OCI-LY7 (cell line): ENCODE data around the gene MIAT. TPM values are rescaled to one million over a fixed set of nuclear protein-coding genes. Genes with fewer than 3 reads are reported as not detected.

Source experiments
- BruUV-seq: library from RNA; stranded (reverse); fragments of 400-500 nt; replicated peaks from 2 replicates; lab custom pipeline; 2021; lab: Mats Ljungman, UMichigan
- CTCF ChIA-PET: fragments of 300-600 bp; sonication (Branson Sonifier 250); formaldehyde crosslinking; loops from one replicate; lab custom pipeline; 2022; ENCODE audit warnings: antibody characterized with exemption; ENCODE audit not compliant: unreplicated experiment; lab: Charles Lee
- POLR2A ChIA-PET: fragments of 300-600 bp; sonication (Branson Sonifier 250); formaldehyde crosslinking; loops from one replicate; lab custom pipeline; 2022; ENCODE audit warnings: antibody characterized with exemption; lab: Charles Lee
- DNase-seq: peaks from one replicate; pipeline ENCODE4 v3.0.0-alpha.2; 2015; ENCODE audit warnings: low spot score
- H2AFZ ChIP-seq: fragments of 200-600 bp; sonication (generic), shearing (Covaris generic); 2 replicates; pipeline ENCODE4 v1.6.1; 2014; ENCODE audit warnings: mild to moderate bottlenecking, antibody characterized with exemption, low read length, moderate library complexity
- H3K27ac ChIP-seq: fragments of 200-600 bp; sonication (generic); 2 replicates; pipeline ENCODE4 v1.5.1; 2014; ENCODE audit warnings: mixed run types, low read depth, mild to moderate bottlenecking, moderate library complexity, low read length, inconsistent platforms; ENCODE audit not compliant: poor library complexity, severe bottlenecking
- H3K36me3 ChIP-seq: fragments of 200-600 bp; sonication (generic); 2 replicates; pipeline ENCODE4 v1.6.1; 2014; ENCODE audit warnings: mild to moderate bottlenecking, antibody characterized with exemption, low read length, moderate library complexity, mixed read lengths; ENCODE audit not compliant: insufficient read depth
- H3K4me1 ChIP-seq: fragments of 200-600 bp; sonication (generic); 2 replicates; pipeline ENCODE4 v1.5.1; 2014; ENCODE audit warnings: mild to moderate bottlenecking, low read length; ENCODE audit not compliant: insufficient read depth, poor library complexity, severe bottlenecking
- H3K4me2 ChIP-seq: fragments of 200-600 bp; sonication (generic); 2 replicates; pipeline ENCODE4 v1.6.1; 2014; ENCODE audit warnings: mild to moderate bottlenecking, low read length
- H3K4me3 ChIP-seq: fragments of 200-600 bp; sonication (generic); 2 replicates; pipeline ENCODE4 v1.5.1; 2014; ENCODE audit warnings: mild to moderate bottlenecking, low read depth, low read length; ENCODE audit not compliant: poor library complexity, severe bottlenecking
- H3K79me2 ChIP-seq: fragments of 200-600 bp; sonication (generic); 2 replicates; pipeline ENCODE4 v1.6.1; 2016; ENCODE audit warnings: low read depth, mild to moderate bottlenecking, low read length, moderate library complexity, mixed read lengths; ENCODE audit not compliant: insufficient read depth
- H3K9me2 ChIP-seq: fragments of 200-600 bp; sonication (generic); 2 replicates; pipeline ENCODE4 v1.6.1; 2016; ENCODE audit warnings: mild to moderate bottlenecking, low read length, mixed read lengths; ENCODE audit not compliant: insufficient read depth
- H3K9me3 ChIP-seq: fragments of 200-600 bp; sonication (generic); 2 replicates; pipeline ENCODE4 v1.6.1; 2014; ENCODE audit warnings: mild to moderate bottlenecking, mixed run types, low read length, mixed read lengths
- H4K20me1 ChIP-seq: fragments of 200-600 bp; sonication (generic); 2 replicates; pipeline ENCODE4 v1.6.1; 2014; ENCODE audit warnings: mild to moderate bottlenecking, antibody characterized with exemption, low read length, moderate library complexity, mixed read lengths; ENCODE audit not compliant: insufficient read depth
- CTCF ChIP-seq: fragments of 200-600 bp; sonication (generic); conservative IDR thresholded peaks from 2 replicates; pipeline ENCODE4 v1.5.1; 2014; ENCODE audit warnings: mild to moderate bottlenecking, antibody characterized with exemption, low read length, moderate library complexity, mixed read lengths
- EZH2phosphoT487 ChIP-seq: fragments of 200-600 bp; sonication (generic); IDR thresholded peaks from 2 replicates; pipeline ENCODE4 v1.6.1; 2018; ENCODE audit warnings: low read depth, borderline replicate concordance, mild to moderate bottlenecking, mixed run types, antibody characterized with exemption, low read length, moderate library complexity, mixed read lengths
- intact Hi-C: fragments of 100-400 bp; cut with micrococcal nuclease; formaldehyde crosslinking; loops from one replicate; pipeline ENCODE4 v1.10.0; 2022; ENCODE audit not compliant: unreplicated experiment
- total RNA-seq, 2 experiments: library from RNA; depleted of rRNA in 1 of 2; stranded (reverse); fragments of >200 nt in 1 of 2; shearing (Covaris generic) in 1 of 2; gene quantifications; 2 replicates each; pipeline ENCODE4 v1.2.3, GENCODE V29; 2014 to 2022

Gene MIAT
- total RNA-seq, 2 experiments from 2014 or later, result 4.1 to 8.7 TPM

GRCh38 chr22:26651815-26652214 lies 5.6 kb upstream of the MIAT start:
- ChIA-PET POLR2A (interaction anchor here (0.8 to 1.5 kb wide), 2 partner anchors 10 to 206 kb away, joined by 3 read pairs; no protein-coding TSS in a partner anchor), CTCF (no interaction called here)
- TF ChIP-seq CTCF (no peak), EZH2phosphoT487 (no peak)
- no TSS peak for BruUV-seq
- no peaks in the 10 kb centered on the region for H3K9me3 ChIP-seq
- no peaks in the 10 kb centered on the region for H3K9me2 ChIP-seq
- no peaks in the 10 kb centered on the region for H3K79me2 ChIP-seq
- intact Hi-C loops, result no loop called here
- H3K36me3 ChIP-seq, result no peaks in the 10 kb centered on the region
- H3K4me3 ChIP-seq, result no peak overlapping the region
- H2AFZ ChIP-seq, result no peak overlapping the region
- no peaks in the 10 kb centered on the region for H4K20me1 ChIP-seq
- DNase-seq, result no peak
- peaks cover 31% of the 10 kb centered on the region for H3K4me1 ChIP-seq
- H3K4me2 ChIP-seq, result no peak overlapping the region; the same call in 1 of the 2 replicates
- H3K27ac ChIP-seq, result no peak overlapping the region

- TF ChIP-seq CTCF (no peak), EZH2phosphoT487 (no peak)
- Histone ChIP-seq H3K9me3 (no peaks in the 10 kb centered on the region), H3K4me2 (peak overlapping the region; percentile 81), H3K36me3 (no peaks in the 10 kb centered on the region), H3K9me2 (no peaks in the 10 kb centered on the region), H2AFZ (peak overlapping the region; percentile 68; the same call in 1 of the 2 replicates), H3K4me1 (peaks cover 64% of the 10 kb centered on the region), H4K20me1 (no peaks in the 10 kb centered on the region), H3K4me3 (peak overlapping the region; percentile 29), H3K27ac (peak overlapping the region; percentile 58), H3K79me2 (no peaks in the 10 kb centered on the region; the same call in 1 of the 2 replicates)
- POLR2A ChIA-PET, result no interaction called here
- DNase-seq, result no peak
- CTCF ChIA-PET, result no interaction called here
- BruUV-seq, result no TSS peak
- intact Hi-C loops, result no loop called here
These were observed 773 bp downstream of the MIAT start for GRCh38 chr22:26658161-26658560.

- BruUV-seq, result no TSS peak
- no peaks in the 10 kb centered on the region for H3K9me3 ChIP-seq
- no peaks in the 10 kb centered on the region for H3K9me2 ChIP-seq
- peak overlapping the region; percentile 29 for H3K4me3 ChIP-seq
- H3K4me1 ChIP-seq, result peaks cover 71% of the 10 kb centered on the region
- TF ChIP-seq CTCF (no peak), EZH2phosphoT487 (no peak)
- H3K27ac ChIP-seq, result peak overlapping the region; percentile 58
- intact Hi-C loops, result no loop called here
- POLR2A ChIA-PET, result no interaction called here
- H4K20me1 ChIP-seq, result no peaks in the 10 kb centered on the region
- no peaks in the 10 kb centered on the region; the same call in 1 of the 2 replicates for H3K79me2 ChIP-seq
- CTCF ChIA-PET, result no interaction called here
- H3K36me3 ChIP-seq, result no peaks in the 10 kb centered on the region
- H3K4me2 ChIP-seq, result peak overlapping the region; percentile 81
- H2AFZ ChIP-seq, result peak overlapping the region; percentile 42; the same call in 1 of the 2 replicates
- DNase-seq, result peak; percentile 84
These were observed 1.5 kb downstream of the MIAT start for GRCh38 chr22:26658671-26659478.
